Tibial artery (tissue), 4 donors: Measurements from ENCODE around the gene ZNF823.

Experiments used
- DNase-seq, 2 donors: peaks; one replicate each; pipeline ENCODE4 v3.0.0-alpha.2; 2019
- H3K27ac ChIP-seq, 2 donors: fragments of 200-600 bp; sonication (generic) in 1 of 2; 1 replicate in 1 of 2; 2 replicates in 1 of 2; pipeline ENCODE4 v1.5.1; 2018 to 2019; ENCODE audit warnings: mild to moderate bottlenecking in 1 of 2
- H3K27me3 ChIP-seq, 2 donors: fragments of 200-600 bp; sonication (generic) in 1 of 2; one replicate each; pipeline versions ENCODE4 v1.5.1 to v1.6.0; 2016 to 2019
- H3K36me3 ChIP-seq, 3 donors: fragments of 200-600 bp; sonication (generic) in 2 of 3; one replicate each; pipeline ENCODE4 v1.5.1; 2016 to 2019; ENCODE audit warnings: mild to moderate bottlenecking in 2 of 3
- H3K4me1 ChIP-seq, 4 donors: fragments of 200-600 bp; sonication (generic) in 2 of 4; 1 replicate in 3 of 4; 2 replicates in 1 of 4; pipeline ENCODE4 v1.5.1; 2016 to 2019
- H3K4me3 ChIP-seq, 2 donors: fragments of 200-600 bp; sonication (generic) in 1 of 2; 1 replicate in 1 of 2; 2 replicates in 1 of 2; pipeline ENCODE4 v1.5.1; 2018 to 2019; ENCODE audit warnings: mild to moderate bottlenecking in 2 of 2
- H3K9me3 ChIP-seq, 3 donors: fragments of 200-600 bp; sonication (generic) in 1 of 3; one replicate each; pipeline ENCODE4 v1.5.1; 2016 to 2019
- intact Hi-C: fragments of 100-400 bp; cut with DNase I; formaldehyde crosslinking; loops from one replicate; pipeline ENCODE4 v1.15.0; 2023; ENCODE audit warnings: low total_unique reads
- TF ChIP-seq, protein P1 (sequence below), 2 experiments: fragments of 200-600 bp in 1 of 2; fragments of 450-650 bp in 1 of 2; IDR thresholded peaks; one replicate each; pipeline ENCODE4 v1.5.1; 2017 to 2019; ENCODE audit warnings: antibody characterized with exemption in 2 of 2, mild to moderate bottlenecking in 1 of 2, moderate library complexity in 1 of 2

The ZNF823 gene

DNA sequence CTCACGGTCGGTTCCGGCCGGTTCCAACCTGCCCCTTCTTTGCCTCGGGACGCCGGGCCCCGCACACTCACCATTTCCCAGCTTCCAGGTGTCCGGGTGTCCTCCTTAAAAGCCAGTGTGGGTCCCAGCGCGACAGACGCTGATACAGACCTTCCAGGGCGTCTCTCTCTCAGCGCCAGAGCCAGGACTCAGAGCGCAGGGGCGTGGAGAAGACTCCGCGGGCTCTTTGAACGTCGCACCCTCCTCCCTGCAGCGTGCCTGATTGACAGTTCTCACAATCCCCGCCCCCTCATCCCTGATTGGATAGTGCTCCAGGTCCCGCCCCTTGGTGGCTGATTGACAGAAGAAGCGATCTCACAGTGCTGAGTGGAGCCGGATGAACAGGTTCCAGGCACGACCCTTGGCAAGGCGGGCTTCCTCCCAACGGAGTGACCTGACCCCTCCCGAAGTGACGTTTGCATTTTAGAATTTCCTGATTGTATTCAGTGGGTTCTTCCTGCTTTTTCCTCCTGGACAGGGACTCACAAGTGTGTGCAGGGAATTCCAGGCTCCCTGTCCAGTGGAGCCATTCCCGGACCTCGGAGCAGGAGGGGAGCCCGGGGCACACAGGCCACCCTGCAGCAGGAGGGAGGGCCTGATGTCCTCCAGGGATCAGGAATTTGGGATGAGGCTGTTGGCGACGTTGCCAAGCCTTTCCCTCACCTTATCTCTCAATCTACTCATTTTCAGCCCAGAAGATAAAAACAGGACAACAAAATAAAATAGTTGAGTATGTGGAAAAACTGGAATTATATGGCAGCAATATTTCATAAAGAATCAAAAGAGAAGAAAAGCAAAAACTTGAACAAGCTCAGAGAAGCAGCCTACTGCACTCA lies at the start of gene ZNF823:
ZNF823 (minus strand) TSS at position 201 of the 875 bp plus-strand sequence; CDS start at position 74, 127 bp downstream.
- Histone ChIP-seq H3K27ac (peak within 1 kb of the TSS; percentile 88 to 92), H3K4me3 (peak within 1 kb of the TSS; percentile 82 to 83), H3K9me3 (no peaks in the 10 kb centered on the region), H3K27me3 (no peaks in the 10 kb centered on the region), H3K36me3 (no peaks in the 10 kb centered on the region), H3K4me1 (peaks cover 0 to 25% (median 8%) of the 10 kb centered on the region in 4 donors)
- TF ChIP-seq, protein P1, sequence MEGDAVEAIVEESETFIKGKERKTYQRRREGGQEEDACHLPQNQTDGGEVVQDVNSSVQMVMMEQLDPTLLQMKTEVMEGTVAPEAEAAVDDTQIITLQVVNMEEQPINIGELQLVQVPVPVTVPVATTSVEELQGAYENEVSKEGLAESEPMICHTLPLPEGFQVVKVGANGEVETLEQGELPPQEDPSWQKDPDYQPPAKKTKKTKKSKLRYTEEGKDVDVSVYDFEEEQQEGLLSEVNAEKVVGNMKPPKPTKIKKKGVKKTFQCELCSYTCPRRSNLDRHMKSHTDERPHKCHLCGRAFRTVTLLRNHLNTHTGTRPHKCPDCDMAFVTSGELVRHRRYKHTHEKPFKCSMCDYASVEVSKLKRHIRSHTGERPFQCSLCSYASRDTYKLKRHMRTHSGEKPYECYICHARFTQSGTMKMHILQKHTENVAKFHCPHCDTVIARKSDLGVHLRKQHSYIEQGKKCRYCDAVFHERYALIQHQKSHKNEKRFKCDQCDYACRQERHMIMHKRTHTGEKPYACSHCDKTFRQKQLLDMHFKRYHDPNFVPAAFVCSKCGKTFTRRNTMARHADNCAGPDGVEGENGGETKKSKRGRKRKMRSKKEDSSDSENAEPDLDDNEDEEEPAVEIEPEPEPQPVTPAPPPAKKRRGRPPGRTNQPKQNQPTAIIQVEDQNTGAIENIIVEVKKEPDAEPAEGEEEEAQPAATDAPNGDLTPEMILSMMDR (IDR thresholded peaks at IDR 0.05): no peak
- peak; percentile 99 to 100 for DNase-seq
- intact Hi-C loops: loop anchor here (1.0 kb wide), 1 partner anchor 27 kb away; the partner anchor contains the start of gene ZNF441

DNA sequence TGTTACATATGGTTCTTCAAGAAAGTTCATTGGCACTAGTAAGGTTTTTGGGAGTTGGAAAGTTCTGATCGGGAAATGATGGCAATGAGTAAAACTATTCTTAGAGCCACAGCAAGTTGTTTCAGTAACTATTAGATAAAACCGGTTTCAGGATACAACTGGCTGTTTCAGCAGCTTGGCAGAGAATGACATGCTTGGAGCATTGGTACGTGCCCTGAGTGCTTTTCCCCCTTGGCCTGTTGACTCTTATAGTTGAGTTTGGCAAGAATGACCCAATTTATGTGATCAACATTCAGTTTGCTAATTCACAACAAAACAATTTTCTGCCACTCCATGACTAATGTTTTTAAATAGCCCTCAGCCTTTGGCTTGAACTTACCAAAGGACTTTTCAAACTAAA lies 48.8 kb upstream of the ZNF823 start:
- no peak overlapping the region for H3K27ac ChIP-seq
- no peak overlapping the region for H3K4me3 ChIP-seq
- peaks cover 11 to 44% (median 20%) of the 10 kb centered on the region in 3 donors for H3K36me3 ChIP-seq
- H3K4me1 ChIP-seq: no peaks in the 10 kb centered on the region
- TF ChIP-seq, protein P1 (IDR thresholded peaks at IDR 0.05): no peak
- H3K27me3 ChIP-seq: no peaks in the 10 kb centered on the region
- intact Hi-C loops: no loop called here
- DNase-seq: no peak
- peaks cover 8 to 92% (median 50%) of the 10 kb centered on the region in 3 donors for H3K9me3 ChIP-seq

DNA sequence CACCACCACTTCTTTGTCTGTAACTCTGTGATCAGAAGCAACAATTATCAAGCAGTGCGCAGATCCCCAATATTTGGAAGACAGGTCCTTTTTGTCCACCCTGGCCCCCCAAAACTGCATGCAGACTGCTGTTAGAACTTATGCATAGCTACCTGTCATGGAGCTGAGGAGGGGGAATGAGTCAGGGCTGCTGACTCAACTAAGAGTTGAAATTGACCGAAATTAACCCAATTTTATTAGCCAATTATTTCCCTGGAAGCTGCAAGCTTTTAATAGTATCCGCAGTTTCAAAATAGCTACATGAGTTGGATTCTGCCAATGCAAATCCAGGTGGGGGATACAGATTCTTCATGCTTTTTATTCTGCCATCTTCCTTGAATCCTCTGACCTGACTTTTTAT lies 45.6 kb upstream of the ZNF823 start:
- TF ChIP-seq, protein P1 (IDR thresholded peaks at IDR 0.05): no peak
- peaks cover 40 to 72% (median 52%) of the 10 kb centered on the region in 3 donors for H3K36me3 ChIP-seq
- DNase-seq: no peak
- peaks cover 11 to 99% (median 76%) of the 10 kb centered on the region in 3 donors for H3K9me3 ChIP-seq
- intact Hi-C loops: loop anchor here (5.0 kb wide), 1 partner anchor 1743 kb away; no protein-coding TSS in a partner anchor
- no peaks in the 10 kb centered on the region for H3K27me3 ChIP-seq
- no peak overlapping the region for H3K4me3 ChIP-seq
- H3K4me1 ChIP-seq: no peaks in the 10 kb centered on the region
- H3K27ac ChIP-seq: no peak overlapping the region

DNA sequence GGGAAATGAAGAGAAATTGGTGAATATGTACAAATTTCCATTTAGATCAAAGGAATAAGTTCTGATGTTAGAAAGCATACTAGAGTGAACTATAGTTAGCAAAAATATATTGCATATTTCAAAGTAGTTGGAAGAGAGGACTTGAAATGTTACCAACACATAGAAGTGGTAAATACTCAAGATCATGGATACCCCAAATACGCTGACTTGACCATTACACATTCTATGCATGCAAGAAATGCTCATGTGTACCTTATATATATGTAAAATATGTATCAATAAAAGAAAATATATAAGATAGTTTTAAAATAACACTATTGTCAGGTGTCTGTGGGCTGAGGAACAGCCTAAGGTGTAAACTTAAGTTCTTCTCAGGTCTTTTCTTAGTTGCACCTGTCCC lies 45.0 kb upstream of the ZNF823 start:
- TF ChIP-seq, protein P1 (IDR thresholded peaks at IDR 0.05): no peak
- intact Hi-C loops: loop anchor here (5.0 kb wide), 1 partner anchor 1744 kb away; no protein-coding TSS in a partner anchor
- no peaks in the 10 kb centered on the region for H3K27me3 ChIP-seq
- no peaks in the 10 kb centered on the region for H3K4me1 ChIP-seq
- no peak overlapping the region for H3K27ac ChIP-seq
- peaks cover 46 to 74% (median 58%) of the 10 kb centered on the region in 3 donors for H3K36me3 ChIP-seq
- H3K9me3 ChIP-seq: peaks cover 11 to 99% (median 80%) of the 10 kb centered on the region in 3 donors
- no peak overlapping the region for H3K4me3 ChIP-seq
- no peak for DNase-seq

DNA sequence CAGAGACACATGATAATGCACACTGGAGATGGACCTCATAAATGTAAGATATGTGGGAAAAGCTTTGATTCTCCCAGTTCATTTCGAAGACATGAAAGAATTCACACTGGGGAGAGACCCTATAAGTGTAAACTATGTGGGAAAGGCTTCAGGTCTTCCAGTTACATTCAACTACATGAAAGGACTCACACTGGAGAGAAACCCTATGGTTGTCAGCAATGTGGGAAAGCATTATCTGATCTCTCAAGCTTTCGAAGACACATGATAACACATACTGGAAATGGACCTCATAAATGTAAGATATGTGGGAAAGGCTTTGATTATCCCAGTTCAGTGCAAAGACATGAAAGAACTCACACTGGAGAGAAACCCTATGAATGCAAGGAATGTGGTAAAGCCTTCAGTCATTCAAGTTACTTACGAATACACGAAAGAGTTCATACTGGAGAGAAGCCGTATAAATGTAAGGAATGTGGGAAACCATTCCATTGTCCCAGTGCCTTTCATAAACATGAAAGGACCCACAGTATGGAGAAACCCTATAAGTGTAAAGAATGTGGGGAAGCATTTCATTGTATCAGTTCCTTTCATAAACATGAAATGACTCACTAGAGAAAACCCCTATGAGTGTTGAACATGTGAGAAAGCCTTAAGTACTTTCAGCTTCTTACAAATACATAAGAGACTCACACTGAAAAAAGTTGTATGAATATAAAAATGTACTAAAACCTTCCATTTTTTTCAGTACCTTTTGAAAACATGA lies 42.7 kb upstream of the ZNF823 start:
- intact Hi-C loops: loop anchor here (5.0 kb wide), 1 partner anchor 1746 kb away; no protein-coding TSS in a partner anchor
- TF ChIP-seq, protein P1 (IDR thresholded peaks at IDR 0.05): no peak
- peaks cover 69 to 92% (median 81%) of the 10 kb centered on the region in 3 donors for H3K36me3 ChIP-seq
- no peak overlapping the region for H3K27ac ChIP-seq
- DNase-seq: no peak
- H3K27me3 ChIP-seq: no peaks in the 10 kb centered on the region
- H3K4me3 ChIP-seq: no peak overlapping the region
- no peaks in the 10 kb centered on the region for H3K4me1 ChIP-seq
- H3K9me3 ChIP-seq: peaks cover 6 to 100% (median 70%) of the 10 kb centered on the region in 3 donors
